Fibroblast of lung (primary cell): Measurements from ENCODE around the gene C2orf49. TPM values are rescaled to one million over a fixed set of nuclear protein-coding genes. Genes with fewer than 3 reads are reported as not detected.
A peak's percentile ranks its signal among the peaks of the same experiment; 100 is the strongest.

Source experiments
- DNase-seq, 2 donors: peaks; one replicate each; pipeline versions ENCODE4 v3.0.0 to v3.0.0-alpha.2; 2010; ENCODE audit warnings: low read depth in 2 of 2
- H2AFZ ChIP-seq: 2 replicates; pipeline ENCODE4 v1.5.1; 2012; ENCODE audit warnings: low read length, control low read depth, inconsistent platforms
- H3K27ac ChIP-seq: 2 replicates; pipeline ENCODE4 v1.5.1; 2011; ENCODE audit warnings: low read length, control low read depth; ENCODE audit not compliant: insufficient read depth
- H3K27me3 ChIP-seq: 2 replicates; pipeline ENCODE4 v1.5.1; 2011; ENCODE audit warnings: mild to moderate bottlenecking, low read length; ENCODE audit not compliant: control insufficient read depth, insufficient read depth
- H3K36me3 ChIP-seq: 2 replicates; pipeline ENCODE4 v1.5.1; 2011; ENCODE audit warnings: low read length; ENCODE audit not compliant: control insufficient read depth, insufficient read depth
- H3K4me1 ChIP-seq: 2 replicates; pipeline ENCODE4 v1.5.1; 2011; ENCODE audit warnings: low read length; ENCODE audit not compliant: control insufficient read depth, insufficient read depth; ENCODE audit errors: extremely low read depth
- H3K4me2 ChIP-seq: 2 replicates; pipeline ENCODE4 v1.5.1; 2011; ENCODE audit warnings: low read length, control low read depth; ENCODE audit not compliant: insufficient read depth; ENCODE audit errors: extremely low read depth
- H3K4me3 ChIP-seq, 4 experiments: fragments of 200-600 bp in 1 of 4; sonication (generic) in 1 of 4; replicated peaks in 1 of 4; 2 replicates each; pipeline ENCODE4 v1.5.1; 2011 to 2016; ENCODE audit warnings: low read length in 4 of 4, low read depth in 3 of 4, mild to moderate bottlenecking in 3 of 4, control low read depth in 2 of 4, inconsistent platforms in 1 of 4, mixed read lengths in 1 of 4; ENCODE audit not compliant: insufficient read depth in 1 of 4; ENCODE audit errors: control extremely low read depth in 1 of 4
- H3K79me2 ChIP-seq: 2 replicates; pipeline ENCODE4 v1.5.1; 2012; ENCODE audit warnings: mild to moderate bottlenecking, low read length, inconsistent platforms; ENCODE audit not compliant: control insufficient read depth, insufficient read depth
- H3K9ac ChIP-seq: 2 replicates; pipeline ENCODE4 v1.5.1; 2011; ENCODE audit warnings: mild to moderate bottlenecking, low read length, control low read depth; ENCODE audit not compliant: insufficient read depth
- H3K9me3 ChIP-seq: 2 replicates; pipeline ENCODE4 v1.5.1; 2012; ENCODE audit warnings: low read depth, low read length; ENCODE audit not compliant: control insufficient read depth, insufficient read depth
- H4K20me1 ChIP-seq: 2 replicates; pipeline ENCODE4 v1.5.1; 2011; ENCODE audit warnings: low read length; ENCODE audit not compliant: control insufficient read depth, insufficient read depth; ENCODE audit errors: extremely low read depth
- EZH2 ChIP-seq: IDR thresholded peaks from 2 replicates; pipeline ENCODE4 v1.5.1; 2012; ENCODE audit warnings: low read length, control low read depth, mild to moderate bottlenecking; ENCODE audit errors: missing control alignments
- polyA plus RNA-seq, 2 donors: library from polyadenylated mRNA; depleted of rRNA in 1 of 2; stranded (reverse) in 1 of 2; unstranded in 1 of 2; fragments of >200 nt; gene quantifications; 2 replicates each; pipeline ENCODE4 v1.2.1, GENCODE V29; 2011 to 2012; ENCODE audit warnings: missing spikeins in 1 of 2
- total RNA-seq: library from RNA; depleted of rRNA; stranded (reverse); fragments of >200 nt; gene quantifications from 2 replicates; pipeline ENCODE4 v1.2.1, GENCODE V29; 2014
- TF ChIP-seq, protein P1 (sequence below), 2 donors: IDR thresholded peaks in 1 of 2; conservative IDR thresholded peaks in 1 of 2; 1 replicate in 1 of 2; 2 replicates in 1 of 2; pipeline ENCODE4 v1.5.1; 2011 to 2012; ENCODE audit warnings: low read length in 2 of 2, control low read depth in 1 of 2, inconsistent platforms in 1 of 2, low read depth in 1 of 2, mild to moderate bottlenecking in 1 of 2

The C2orf49 gene
- total and polyA plus RNA-seq, 2 donors (not counting 1 experiment from before 2014, with no cell fraction given): 20.9 to 28.4 TPM

DNA sequence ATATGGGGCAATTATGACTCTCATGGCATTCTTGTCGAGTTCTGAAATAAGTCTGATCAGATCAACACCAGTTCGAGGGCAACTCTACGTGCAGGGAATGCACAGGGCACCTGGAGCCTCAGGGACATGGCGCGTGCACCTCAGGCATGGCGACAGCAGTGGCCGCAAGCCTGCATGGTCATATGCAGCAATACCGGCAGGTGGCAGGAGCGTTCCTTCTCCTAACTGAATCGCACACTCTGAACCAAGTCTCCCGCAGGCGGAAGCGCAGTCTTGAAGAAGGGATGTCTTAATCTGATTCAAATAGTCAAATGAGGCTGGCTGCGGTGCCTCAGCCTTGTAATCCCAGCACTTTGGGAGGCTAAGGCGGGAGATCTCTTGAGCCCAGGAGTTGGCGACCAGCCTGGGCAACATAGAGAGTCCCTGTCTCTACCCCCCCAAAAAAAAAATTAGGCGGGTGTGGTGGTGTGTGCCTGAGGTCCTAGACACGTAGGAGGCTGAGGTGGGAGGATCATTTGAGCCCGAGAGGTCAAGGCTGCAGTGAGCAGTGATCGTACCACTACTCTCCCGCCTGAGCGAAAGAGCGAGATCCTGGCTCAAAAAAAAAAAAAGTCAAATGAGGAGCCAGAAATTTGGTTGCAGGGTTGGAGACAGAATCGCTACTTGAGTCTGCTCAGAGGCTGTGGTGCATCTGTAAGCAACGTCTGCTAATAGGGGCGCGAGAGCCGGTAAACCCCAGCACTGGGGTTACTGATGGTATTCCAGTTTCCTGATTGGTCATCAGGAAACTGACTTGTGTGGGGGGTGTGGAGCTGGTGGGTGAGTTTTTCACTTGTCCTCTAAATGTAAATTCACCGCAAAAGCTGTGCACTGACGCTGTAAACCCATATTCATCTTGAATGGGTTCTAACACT lies 32.7 kb downstream of the C2orf49 start:
- no peak overlapping the region for H3K9ac ChIP-seq
- DNase-seq: peak; percentile 80 to 90

DNA sequence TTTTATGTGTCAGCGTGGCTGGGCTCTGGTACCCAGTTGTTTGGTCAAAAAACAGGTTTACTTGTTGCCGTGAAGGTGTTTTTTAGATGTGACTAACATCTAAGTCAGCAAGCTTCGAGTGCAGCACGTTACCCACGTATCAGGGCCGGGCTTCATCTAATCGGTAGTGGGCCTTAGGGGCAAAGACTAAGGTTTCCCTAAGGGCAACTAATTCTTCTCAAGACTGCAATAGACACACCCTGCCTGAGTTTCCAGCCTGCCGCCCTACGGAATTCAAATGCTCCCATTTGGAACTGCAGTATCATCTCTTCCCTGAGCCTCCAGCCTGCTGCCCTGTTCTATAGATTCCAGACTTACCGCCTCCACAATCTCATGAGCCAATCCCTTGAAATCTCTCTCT lies 33.8 kb downstream of the C2orf49 start:
- H3K9ac ChIP-seq: no peak overlapping the region
- H2AFZ ChIP-seq: no peak overlapping the region
- no peak overlapping the region for H3K4me2 ChIP-seq
- H3K4me1 ChIP-seq: peaks cover 38% of the 10 kb centered on the region
- no peak overlapping the region for H3K4me3 ChIP-seq
- H3K27ac ChIP-seq: peak overlapping the region; percentile 44
- peaks cover 45% of the 10 kb centered on the region for H3K79me2 ChIP-seq
- no peaks in the 10 kb centered on the region for H3K9me3 ChIP-seq
- no peak for DNase-seq
- TF ChIP-seq EZH2: no peak
- TF ChIP-seq, protein P1, sequence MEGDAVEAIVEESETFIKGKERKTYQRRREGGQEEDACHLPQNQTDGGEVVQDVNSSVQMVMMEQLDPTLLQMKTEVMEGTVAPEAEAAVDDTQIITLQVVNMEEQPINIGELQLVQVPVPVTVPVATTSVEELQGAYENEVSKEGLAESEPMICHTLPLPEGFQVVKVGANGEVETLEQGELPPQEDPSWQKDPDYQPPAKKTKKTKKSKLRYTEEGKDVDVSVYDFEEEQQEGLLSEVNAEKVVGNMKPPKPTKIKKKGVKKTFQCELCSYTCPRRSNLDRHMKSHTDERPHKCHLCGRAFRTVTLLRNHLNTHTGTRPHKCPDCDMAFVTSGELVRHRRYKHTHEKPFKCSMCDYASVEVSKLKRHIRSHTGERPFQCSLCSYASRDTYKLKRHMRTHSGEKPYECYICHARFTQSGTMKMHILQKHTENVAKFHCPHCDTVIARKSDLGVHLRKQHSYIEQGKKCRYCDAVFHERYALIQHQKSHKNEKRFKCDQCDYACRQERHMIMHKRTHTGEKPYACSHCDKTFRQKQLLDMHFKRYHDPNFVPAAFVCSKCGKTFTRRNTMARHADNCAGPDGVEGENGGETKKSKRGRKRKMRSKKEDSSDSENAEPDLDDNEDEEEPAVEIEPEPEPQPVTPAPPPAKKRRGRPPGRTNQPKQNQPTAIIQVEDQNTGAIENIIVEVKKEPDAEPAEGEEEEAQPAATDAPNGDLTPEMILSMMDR (conservative IDR thresholded peaks at IDR 0.05 in 1 of 2, IDR thresholded peaks at IDR 0.05 in 1 of 2; ENCODE audit: low read depth in 1 of 2, low read length in 2 of 2): no peak
- H3K27me3 ChIP-seq: no peaks in the 10 kb centered on the region
- peaks cover 27% of the 10 kb centered on the region for H3K36me3 ChIP-seq
- no peaks in the 10 kb centered on the region for H4K20me1 ChIP-seq

More for the DNA sequence above, 32.7 kb downstream of the C2orf49 start:
- H3K79me2 ChIP-seq: peaks cover 41% of the 10 kb centered on the region
- H3K27ac ChIP-seq: peak overlapping the region; percentile 44
- H4K20me1 ChIP-seq: no peaks in the 10 kb centered on the region
- TF ChIP-seq EZH2: no peak
- TF ChIP-seq, protein P1 (conservative IDR thresholded peaks at IDR 0.05 in 1 of 2, IDR thresholded peaks at IDR 0.05 in 1 of 2; ENCODE audit: low read depth in 1 of 2, low read length in 2 of 2): peak; percentile 74 to 87
- peaks cover 31% of the 10 kb centered on the region for H3K4me1 ChIP-seq
- H2AFZ ChIP-seq: no peak overlapping the region
- H3K36me3 ChIP-seq: peaks cover 23% of the 10 kb centered on the region
- no peaks in the 10 kb centered on the region for H3K9me3 ChIP-seq
- no peak overlapping the region for H3K4me2 ChIP-seq
- no peaks in the 10 kb centered on the region for H3K27me3 ChIP-seq
- no peak overlapping the region for H3K4me3 ChIP-seq

DNA sequence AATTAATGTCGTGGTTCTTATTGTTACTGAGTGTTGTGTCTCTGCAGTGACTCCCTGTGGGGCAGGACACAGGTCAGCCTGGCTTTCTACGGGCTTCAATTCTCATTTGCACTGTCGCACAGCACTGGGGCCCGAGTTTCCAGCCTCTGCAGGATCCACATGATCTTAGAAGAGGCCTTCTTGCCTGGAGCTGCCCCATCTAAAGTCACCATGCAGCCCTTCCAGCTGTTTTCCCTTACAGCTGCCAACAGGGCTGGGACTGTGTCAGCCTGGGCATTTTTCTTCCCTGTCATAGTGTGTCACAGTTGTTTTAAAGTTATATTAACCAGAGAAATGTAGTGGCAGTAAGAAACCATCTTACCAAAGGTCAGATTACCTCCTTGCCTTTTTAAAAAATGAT lies 34.5 kb downstream of the C2orf49 start:
- H3K4me1 ChIP-seq: peaks cover 40% of the 10 kb centered on the region
- no peak overlapping the region for H3K4me3 ChIP-seq
- no peak overlapping the region for H2AFZ ChIP-seq
- DNase-seq: no peak
- peaks cover 47% of the 10 kb centered on the region for H3K79me2 ChIP-seq
- H4K20me1 ChIP-seq: no peaks in the 10 kb centered on the region
- H3K9ac ChIP-seq: no peak overlapping the region
- H3K27me3 ChIP-seq: no peaks in the 10 kb centered on the region
- no peak for TF ChIP-seq EZH2
- TF ChIP-seq, protein P1 (conservative IDR thresholded peaks at IDR 0.05 in 1 of 2, IDR thresholded peaks at IDR 0.05 in 1 of 2; ENCODE audit: low read depth in 1 of 2, low read length in 2 of 2): no peak
- peak overlapping the region; percentile 44 for H3K27ac ChIP-seq
- H3K4me2 ChIP-seq: no peak overlapping the region
- H3K9me3 ChIP-seq: no peaks in the 10 kb centered on the region
- H3K36me3 ChIP-seq: peaks cover 24% of the 10 kb centered on the region
